ENCODE results near the gene GPR84. TPM values are rescaled to one million over a fixed set of nuclear protein-coding genes. Genes with fewer than 3 reads are reported as not detected.

Gene GPR84
- total and polyA plus RNA-seq, 7 donors: 0.54 to 0.92 (median 0.64) TPM; not detected in 3

GRCh38 chr12:54390668-54391551 is 26.6 kb upstream of the GPR84 start:
- peaks cover 0 to 31% (median 12%) of the 10 kb centered on the region in 4 donors for H3K4me1 ChIP-seq
- no peaks in the 10 kb centered on the region for H3K9me3 ChIP-seq
- intact Hi-C loops (cut with DNase I): no loop called here
- TF ChIP-seq CTCF (IDR thresholded peaks at IDR 0.05) (no peak), EP300 (IDR thresholded peaks at IDR 0.05) (no peak), POLR2AphosphoS5 (IDR thresholded peaks at IDR 0.05) (peak in 2 of 4 donors; percentile 21 to 30), POLR2A (IDR thresholded peaks at IDR 0.05) (no peak)
- 11 to 15% methylated on average over 51 of the region's 51 CpGs for whole genome bisulfite sequencing, 2 donors
- no peaks in the 10 kb centered on the region for H3K27me3 ChIP-seq
- DNase-seq: no peak
- H3K4me3 ChIP-seq: peak overlapping the region; percentile 24 to 48 (median 36)
- H3K27ac ChIP-seq: peak overlapping the region in 3 of 4 donors; percentile 99 to 100 (median 100)
- peaks cover 14 to 19% (median 15%) of the 10 kb centered on the region in 4 donors for H3K36me3 ChIP-seq

DNA sequence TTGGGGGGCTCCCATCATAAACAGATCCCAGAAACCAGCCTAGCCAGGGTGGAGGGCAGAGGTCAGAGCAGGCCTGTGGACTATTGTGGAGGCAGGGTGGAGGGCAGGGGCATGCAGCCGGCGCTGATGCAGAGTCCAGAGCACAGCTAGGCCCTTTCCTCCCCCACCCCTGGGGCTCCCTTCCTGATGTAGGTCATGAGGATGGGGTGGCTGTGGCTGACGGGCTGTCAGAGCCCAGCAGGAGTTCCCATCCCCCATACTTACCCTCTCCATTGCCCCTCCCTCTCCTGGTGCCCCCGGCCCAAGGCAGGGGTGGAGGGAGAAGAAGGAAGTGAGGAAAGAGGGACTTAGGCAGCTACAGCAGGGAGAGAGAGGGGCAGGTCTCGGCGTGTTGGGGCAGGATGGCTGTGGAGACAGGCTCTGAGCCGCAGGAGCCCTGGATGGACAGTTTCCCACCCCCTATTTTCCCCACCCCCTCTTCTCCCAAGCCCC is 25.9 kb upstream of the GPR84 start:
- Histone ChIP-seq H3K4me1 (peaks cover 0 to 34% (median 16%) of the 10 kb centered on the region in 4 donors), H3K27ac (peak overlapping the region in 3 of 4 donors; percentile 99 to 100 (median 100)), H3K36me3 (peaks cover 8 to 12% (median 9%) of the 10 kb centered on the region in 4 donors), H3K4me3 (no peak overlapping the region), H3K27me3 (no peaks in the 10 kb centered on the region), H3K9me3 (no peaks in the 10 kb centered on the region)
- WGBS, 2 donors: 71 to 72% methylated on average over 7 of the region's 7 CpGs
- TF ChIP-seq POLR2A (IDR thresholded peaks at IDR 0.05) (no peak), EP300 (IDR thresholded peaks at IDR 0.05) (no peak), CTCF (IDR thresholded peaks at IDR 0.05) (no peak), POLR2AphosphoS5 (IDR thresholded peaks at IDR 0.05) (no peak)
- DNase-seq: no peak
- intact Hi-C loops (cut with DNase I): no loop called here

GRCh38 chr12:54389607-54390175 is 25.4 kb upstream of the GPR84 start:
- Histone ChIP-seq H3K4me1 (peaks cover 0 to 31% (median 16%) of the 10 kb centered on the region in 4 donors), H3K9me3 (no peaks in the 10 kb centered on the region), H3K4me3 (no peak overlapping the region), H3K27me3 (no peaks in the 10 kb centered on the region), H3K36me3 (peaks cover 3 to 7% (median 3%) of the 10 kb centered on the region in 4 donors), H3K27ac (peak overlapping the region in 1 of 4 donors; percentile 99)
- TF ChIP-seq EP300 (IDR thresholded peaks at IDR 0.05): no peak
- TF ChIP-seq CTCF (IDR thresholded peaks at IDR 0.05): no peak
- no peak for TF ChIP-seq POLR2AphosphoS5 (IDR thresholded peaks at IDR 0.05)
- no peak for TF ChIP-seq POLR2A (IDR thresholded peaks at IDR 0.05)
- intact Hi-C loops (cut with DNase I): no loop called here
- WGBS, 2 donors: 87 to 89% methylated on average over 5 of the region's 5 CpGs
- DNase-seq: no peak

GRCh38 chr12:54389134-54389508 is 24.8 kb upstream of the GPR84 start:
- Histone ChIP-seq H3K27me3 (no peaks in the 10 kb centered on the region), H3K4me3 (no peak overlapping the region), H3K36me3 (peaks cover 0 to 1% (median 0%) of the 10 kb centered on the region in 4 donors), H3K27ac (no peak overlapping the region), H3K4me1 (peaks cover 0 to 25% (median 16%) of the 10 kb centered on the region in 4 donors), H3K9me3 (no peaks in the 10 kb centered on the region)
- 76 to 94% methylated on average over 3 of the region's 3 CpGs for WGBS, 2 donors
- TF ChIP-seq CTCF (IDR thresholded peaks at IDR 0.05): no peak
- TF ChIP-seq EP300 (IDR thresholded peaks at IDR 0.05): no peak
- TF ChIP-seq POLR2A (IDR thresholded peaks at IDR 0.05): no peak
- no peak for TF ChIP-seq POLR2AphosphoS5 (IDR thresholded peaks at IDR 0.05)
- DNase-seq: no peak
- intact Hi-C loops (cut with DNase I): no loop called here

Measured in sigmoid colon (tissue), 7 donors.